ENCODE results near the gene OR4X1. TPM values are rescaled to one million over a fixed set of nuclear protein-coding genes. Genes with fewer than 3 reads are reported as not detected.
"Not testable (repeated sequence)": the region's sequence is repeated elsewhere in the genome, so short reads cannot be mapped to it uniquely, and the experiment has no call there.

The OR4X1 gene
- not detected for polyA plus RNA-seq (ENCODE audit: insufficient read length in 4 of 4)

GRCh38 chr11:48263423-48263911, at the start of gene OR4X1:
Gene OR4X1, plus strand, starts transcription at chr11:48263861. Its CDS starts 0 bp downstream, at chr11:48263861.
- no peak for DNase-seq (ENCODE audit: low read depth in 4 of 4, low spot score in 3 of 4)

- no peak for DNase-seq (ENCODE audit: low read depth in 4 of 4, low spot score in 3 of 4)
Observed at GRCh38 chr11:48216510-48216909, 47.2 kb upstream of the OR4X1 start, which contains the start of gene OR4B1. Gene OR4B1, plus strand, starts transcription at chr11:48216810. Its CDS starts 0 bp downstream, at chr11:48216810.

GRCh38 chr11:48228761-48229160, 34.9 kb upstream of the OR4X1 start:
- DNase-seq (ENCODE audit: low read depth in 4 of 4, low spot score in 3 of 4) = no peak

- not testable (repeated sequence) for DNase-seq (ENCODE audit: low read depth in 4 of 4, low spot score in 3 of 4)
Observed at GRCh38 chr11:48230057-48230456, 33.6 kb upstream of the OR4X1 start.

GRCh38 chr11:48237727-48238126, 25.9 kb upstream of the OR4X1 start:
- DNase-seq (ENCODE audit: low read depth in 4 of 4, low spot score in 3 of 4) = no peak

GRCh38 chr11:48242501-48242900, 21.2 kb upstream of the OR4X1 start:
- DNase-seq (ENCODE audit: low read depth in 4 of 4, low spot score in 3 of 4) = no peak

- DNase-seq (ENCODE audit: low read depth in 4 of 4, low spot score in 3 of 4) = no peak
Observed at GRCh38 chr11:48244804-48245203, 18.9 kb upstream of the OR4X1 start, which contains the start of gene OR4X2. Gene OR4X2, plus strand, starts transcription at chr11:48245104. Its CDS starts 0 bp downstream, at chr11:48245104.

GRCh38 chr11:48248902-48249301, 14.8 kb upstream of the OR4X1 start:
- DNase-seq (ENCODE audit: low read depth in 4 of 4, low spot score in 3 of 4) = no peak

- no peak for DNase-seq (ENCODE audit: low read depth in 4 of 4, low spot score in 3 of 4)
Observed at GRCh38 chr11:48261600-48261999, 2.1 kb upstream of the OR4X1 start.

- no peak for DNase-seq (ENCODE audit: low read depth in 4 of 4, low spot score in 3 of 4)
Observed at GRCh38 chr11:48270621-48271020, 7.0 kb downstream of the OR4X1 start.

GRCh38 chr11:48272606-48273005, 8.9 kb downstream of the OR4X1 start:
- no peak for DNase-seq (ENCODE audit: low read depth in 4 of 4, low spot score in 3 of 4)

GRCh38 chr11:48305923-48306322, 42.3 kb downstream of the OR4X1 start, which contains the start of gene OR4S1:
Gene OR4S1, plus strand, starts transcription at chr11:48306223. Its CDS starts 0 bp downstream, at chr11:48306223.
- DNase-seq (ENCODE audit: low read depth in 4 of 4, low spot score in 3 of 4) = no peak

- peak; percentile 15 to 20 (median 18) for DNase-seq (ENCODE audit: low read depth in 4 of 4, low spot score in 3 of 4)
Observed at GRCh38 chr11:48307760-48308386, 44.2 kb downstream of the OR4X1 start.

GRCh38 chr11:48313590-48313989, 49.9 kb downstream of the OR4X1 start:
- not testable (repeated sequence) for DNase-seq (ENCODE audit: low read depth in 4 of 4, low spot score in 3 of 4)

Other genes with a start within 250 kb of the OR4X1 start
- gene OR4B1, start 47.1 kb upstream of the OR4X1 start, polyA plus RNA-seq (ENCODE audit: insufficient read length in 4 of 4) = not detected
- gene OR4X2, start 18.8 kb upstream of the OR4X1 start, polyA plus RNA-seq (ENCODE audit: insufficient read length in 4 of 4) = not detected
- not detected for gene OR4S1, start 42.4 kb downstream of the OR4X1 start, polyA plus RNA-seq (ENCODE audit: insufficient read length in 4 of 4)
- not detected for gene OR4C3, start 61.1 kb downstream of the OR4X1 start, polyA plus RNA-seq (ENCODE audit: insufficient read length in 4 of 4)
- gene OR4C5, start 102.6 kb downstream of the OR4X1 start, polyA plus RNA-seq (ENCODE audit: insufficient read length in 4 of 4) = not detected
- gene OR4A47, start 224.9 kb downstream of the OR4X1 start, polyA plus RNA-seq (ENCODE audit: insufficient read length in 4 of 4) = not detected